Keratinocyte (primary cell): Measurements from ENCODE around the gene PRRT2.

Source experiments
- EZH2 ChIP-seq: IDR thresholded peaks from one replicate; pipeline ENCODE4 v1.6.1; 2012; ENCODE audit warnings: inconsistent platforms, mild to moderate bottlenecking, low read length, moderate library complexity
- TF ChIP-seq, protein P1 (sequence below), 3 experiments: IDR thresholded peaks in 1 of 3; conservative IDR thresholded peaks in 1 of 3; optimal IDR thresholded peaks in 1 of 3; 2 replicates in 2 of 3; 3 replicates in 1 of 3; pipeline versions ENCODE3 to v1.5.1; 2011; ENCODE audit warnings: low read length in 3 of 3, mild to moderate bottlenecking in 3 of 3, moderate library complexity in 2 of 3, control low read depth in 1 of 3, inconsistent platforms in 1 of 3; ENCODE audit not compliant: insufficient read depth in 2 of 3; ENCODE audit errors: extremely low read depth in 1 of 3

DNA sequence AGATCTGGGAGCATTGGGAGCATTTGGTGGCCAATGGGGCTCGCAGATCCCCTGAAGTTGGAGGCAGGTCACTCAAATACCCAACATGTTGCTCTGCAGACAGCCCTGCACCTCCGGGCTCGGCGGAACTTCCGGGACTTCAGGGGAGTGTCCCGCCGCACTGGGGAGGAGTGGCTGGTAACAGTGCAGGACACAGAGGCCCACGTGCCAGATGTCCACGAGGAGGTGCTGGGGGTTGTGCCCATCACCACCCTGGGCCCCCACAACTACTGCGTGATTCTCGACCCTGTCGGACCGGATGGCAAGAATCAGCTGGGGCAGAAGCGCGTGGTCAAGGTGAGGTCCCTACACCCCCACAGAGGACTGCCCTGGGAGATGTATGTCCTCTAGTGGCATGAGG, 24.6 kb downstream of the PRRT2 start:
- TF ChIP-seq, protein P1, sequence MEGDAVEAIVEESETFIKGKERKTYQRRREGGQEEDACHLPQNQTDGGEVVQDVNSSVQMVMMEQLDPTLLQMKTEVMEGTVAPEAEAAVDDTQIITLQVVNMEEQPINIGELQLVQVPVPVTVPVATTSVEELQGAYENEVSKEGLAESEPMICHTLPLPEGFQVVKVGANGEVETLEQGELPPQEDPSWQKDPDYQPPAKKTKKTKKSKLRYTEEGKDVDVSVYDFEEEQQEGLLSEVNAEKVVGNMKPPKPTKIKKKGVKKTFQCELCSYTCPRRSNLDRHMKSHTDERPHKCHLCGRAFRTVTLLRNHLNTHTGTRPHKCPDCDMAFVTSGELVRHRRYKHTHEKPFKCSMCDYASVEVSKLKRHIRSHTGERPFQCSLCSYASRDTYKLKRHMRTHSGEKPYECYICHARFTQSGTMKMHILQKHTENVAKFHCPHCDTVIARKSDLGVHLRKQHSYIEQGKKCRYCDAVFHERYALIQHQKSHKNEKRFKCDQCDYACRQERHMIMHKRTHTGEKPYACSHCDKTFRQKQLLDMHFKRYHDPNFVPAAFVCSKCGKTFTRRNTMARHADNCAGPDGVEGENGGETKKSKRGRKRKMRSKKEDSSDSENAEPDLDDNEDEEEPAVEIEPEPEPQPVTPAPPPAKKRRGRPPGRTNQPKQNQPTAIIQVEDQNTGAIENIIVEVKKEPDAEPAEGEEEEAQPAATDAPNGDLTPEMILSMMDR (optimal IDR thresholded peaks at IDR 0.05 in 1 of 3, IDR thresholded peaks at IDR 0.05 in 1 of 3, conservative IDR thresholded peaks at IDR 0.05 in 1 of 3; ENCODE audit: extremely low read depth in 1 of 3, insufficient read depth in 2 of 3, low read length in 3 of 3): no peak
- no peak for TF ChIP-seq EZH2
